ENCODE data around the gene CEP112.

GRCh38 chr17:65664266-65664665, 527.7 kb downstream of the CEP112 start:
- TF ChIP-seq POLR2AphosphoS5 (IDR thresholded peaks at IDR 0.05) (no peak), CTCF (IDR thresholded peaks at IDR 0.05) (no peak), POLR2A (IDR thresholded peaks at IDR 0.05) (no peak), EP300 (IDR thresholded peaks at IDR 0.05) (no peak)
